GM12891 (cell line): Measurements from ENCODE around the gene USP30.

ENCODE experiments used
- DNase-seq: peaks from one replicate; pipeline ENCODE4 v3.0.0; 2011; ENCODE audit warnings: low spot score; ENCODE audit not compliant: insufficient read length
- FAIRE-seq: peaks from 2 replicates; lab custom pipeline; 2011; peaks lifted over from hg19 to GRCh38; lab: Jason Lieb, UNC
- PAX5 ChIP-seq: IDR thresholded peaks from 2 replicates; pipeline ENCODE4 v1.6.1; 2011; ENCODE audit warnings: low read length, moderate library complexity, mild to moderate bottlenecking; ENCODE audit not compliant: insufficient read depth, severe bottlenecking
- POLR2A ChIP-seq: IDR thresholded peaks from 2 replicates; pipeline ENCODE4 v1.6.1; 2011; ENCODE audit warnings: low read depth, low read length, control low read depth
- POLR2AphosphoS5 ChIP-seq: IDR thresholded peaks from 2 replicates; pipeline ENCODE4 v1.6.1; 2011; ENCODE audit warnings: low read depth, low read length, control low read depth
- POU2F2 ChIP-seq: IDR thresholded peaks from 2 replicates; pipeline ENCODE4 v1.6.1; 2011; ENCODE audit warnings: low read depth, mild to moderate bottlenecking, control low read depth, low read length, moderate library complexity
- SPI1 ChIP-seq: IDR thresholded peaks from 2 replicates; pipeline ENCODE4 v1.6.1; 2011; ENCODE audit warnings: low read depth, low read length, control low read depth
- TAF1 ChIP-seq: IDR thresholded peaks from 2 replicates; pipeline ENCODE4 v1.6.1; 2011; ENCODE audit warnings: low read depth, low read length, control low read depth

Gene USP30

DNA sequence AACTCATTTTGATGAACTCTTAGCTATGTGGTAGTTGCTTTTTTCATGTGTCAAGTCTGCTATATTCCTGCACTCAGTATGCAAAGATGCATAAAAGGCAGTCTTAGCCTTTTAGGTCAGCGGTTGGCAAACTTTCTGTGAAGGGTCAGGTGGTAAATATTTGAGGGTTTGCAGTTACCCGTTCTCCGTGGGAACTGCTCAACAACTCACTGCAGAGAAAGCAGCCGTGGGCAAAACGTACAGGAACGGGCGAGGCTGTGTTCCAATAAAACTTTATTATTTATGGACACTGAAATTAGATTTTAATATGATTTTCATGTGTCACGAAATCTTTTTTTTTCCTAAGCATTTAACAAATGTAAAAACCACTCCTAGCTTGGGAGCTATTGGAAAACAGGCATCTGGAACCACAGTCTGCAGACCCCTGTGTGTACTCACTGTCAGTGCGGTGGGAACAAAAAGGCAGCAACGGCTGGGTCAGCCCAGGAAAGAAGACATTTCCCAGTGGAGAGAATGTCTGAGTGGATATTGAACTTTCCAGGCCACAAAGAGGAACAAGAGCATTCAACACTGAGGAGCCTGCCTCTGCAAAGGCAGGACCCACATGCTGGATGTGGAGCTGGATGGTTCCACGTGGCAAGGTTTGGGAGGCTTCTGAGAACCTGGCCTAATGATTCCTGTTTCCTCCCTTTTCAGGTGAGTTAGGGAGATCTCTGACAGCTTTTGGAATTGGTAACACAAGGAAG lies 60.5 kb downstream of the USP30 start:
- TF ChIP-seq PAX5 (no peak), POLR2A (no peak), POLR2AphosphoS5 (no peak), POU2F2 (no peak), SPI1 (no peak), TAF1 (no peak)
- DNase-seq = no peak
- FAIRE-seq = no peak

- TF ChIP-seq POLR2AphosphoS5 (no peak), TAF1 (no peak), SPI1 (no peak), PAX5 (no peak), POLR2A (no peak), POU2F2 (no peak)
- DNase-seq = no peak
- FAIRE-seq = no peak
These were observed 61.4 kb downstream of the USP30 start for GRCh38 chr12:109113661-109114321.

DNA sequence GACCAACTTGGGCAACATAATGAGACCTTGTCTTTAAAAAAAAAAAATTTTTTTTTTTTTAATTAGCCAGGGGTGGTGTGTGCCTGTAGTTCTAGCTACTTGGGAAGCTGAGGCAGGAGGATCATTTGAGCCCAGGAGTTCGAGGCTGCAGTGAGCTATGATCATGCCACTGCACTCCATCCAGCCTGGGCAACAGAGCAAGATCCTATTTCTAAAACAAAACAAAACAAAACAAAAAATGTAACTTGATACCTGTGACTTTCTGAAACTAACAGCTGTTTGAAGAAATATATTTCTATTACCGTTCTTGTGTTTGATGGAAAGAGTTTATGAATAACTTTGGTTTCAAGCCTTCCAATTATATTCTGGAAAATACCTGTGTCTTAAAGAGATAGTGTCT lies 62.3 kb downstream of the USP30 start:
- TF ChIP-seq POLR2A (no peak), POLR2AphosphoS5 (no peak), TAF1 (no peak), POU2F2 (no peak), PAX5 (no peak), SPI1 (no peak)
- FAIRE-seq (no peak), DNase-seq (no peak)

- no peak for FAIRE-seq
- DNase-seq = no peak
- TF ChIP-seq POU2F2 (no peak), POLR2A (no peak), TAF1 (no peak), POLR2AphosphoS5 (no peak)
These were observed 63.0 kb downstream of the USP30 start for GRCh38 chr12:109115404-109115757.

- no peak for TF ChIP-seq POLR2AphosphoS5
- TF ChIP-seq POLR2A = no peak
- TF ChIP-seq SPI1 = no peak
- no peak for TF ChIP-seq POU2F2
- no peak for TF ChIP-seq TAF1
- no peak for TF ChIP-seq PAX5
- FAIRE-seq (no peak), DNase-seq (no peak)
These were observed 63.6 kb downstream of the USP30 start, which contains the start of gene ACACB for GRCh38 chr12:109115758-109116610. Gene ACACB, plus strand, starts transcription at chr12:109116587. Its CDS starts 22,819 bp downstream, at chr12:109139406.

GRCh38 chr12:109116611-109116949 lies 64.2 kb downstream of the USP30 start:
- TF ChIP-seq PAX5 (no peak), POLR2A (no peak), SPI1 (no peak), POLR2AphosphoS5 (no peak), POU2F2 (no peak), TAF1 (no peak)
- DNase-seq = no peak
- FAIRE-seq = no peak

DNA sequence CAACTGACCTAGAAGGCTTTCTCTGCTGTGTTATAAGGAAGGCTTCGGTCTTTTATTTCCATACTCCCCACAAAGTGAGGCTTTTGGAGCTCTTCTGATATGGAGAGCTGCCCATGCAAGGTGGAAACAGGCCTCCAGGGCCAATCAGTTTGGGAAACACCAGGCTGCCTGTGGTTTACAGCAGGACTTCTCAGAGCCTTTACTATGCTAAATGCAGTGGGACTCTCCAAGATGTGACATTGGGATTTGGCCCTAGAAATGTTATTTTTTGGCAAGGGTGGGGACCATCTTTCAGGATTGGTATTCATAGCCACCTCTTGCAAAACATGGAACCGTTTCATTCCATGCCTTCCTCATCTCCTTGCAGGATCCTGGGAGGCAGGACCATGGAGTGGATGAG lies 67.7 kb downstream of the USP30 start:
- no peak for TF ChIP-seq SPI1
- no peak for TF ChIP-seq POU2F2
- no peak for FAIRE-seq
- no peak for DNase-seq

DNA sequence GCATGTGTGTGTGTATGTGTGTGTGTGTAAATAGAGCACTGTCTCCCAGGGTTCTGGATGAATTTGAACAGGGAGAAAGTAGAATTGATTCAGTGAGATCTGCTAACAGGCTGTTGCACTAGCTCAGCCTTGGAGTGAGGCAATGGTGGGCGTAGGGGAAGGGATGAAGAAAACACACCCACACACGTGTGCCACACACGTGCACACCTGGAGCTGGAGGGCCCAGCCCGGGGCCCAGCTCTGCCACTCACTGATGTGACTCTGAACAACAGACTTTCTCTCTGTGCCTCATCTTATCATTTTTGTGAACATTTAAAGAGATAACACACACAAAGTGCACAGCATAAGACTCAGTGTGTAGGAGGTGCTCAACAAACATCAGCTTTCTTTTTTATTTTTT lies 68.2 kb downstream of the USP30 start:
- FAIRE-seq = no peak
- no peak for DNase-seq
- TF ChIP-seq PAX5 = no peak
- TF ChIP-seq TAF1 = no peak
- TF ChIP-seq POLR2AphosphoS5 = no peak
- TF ChIP-seq SPI1 = no peak
- TF ChIP-seq POLR2A = no peak
- no peak for TF ChIP-seq POU2F2

DNA sequence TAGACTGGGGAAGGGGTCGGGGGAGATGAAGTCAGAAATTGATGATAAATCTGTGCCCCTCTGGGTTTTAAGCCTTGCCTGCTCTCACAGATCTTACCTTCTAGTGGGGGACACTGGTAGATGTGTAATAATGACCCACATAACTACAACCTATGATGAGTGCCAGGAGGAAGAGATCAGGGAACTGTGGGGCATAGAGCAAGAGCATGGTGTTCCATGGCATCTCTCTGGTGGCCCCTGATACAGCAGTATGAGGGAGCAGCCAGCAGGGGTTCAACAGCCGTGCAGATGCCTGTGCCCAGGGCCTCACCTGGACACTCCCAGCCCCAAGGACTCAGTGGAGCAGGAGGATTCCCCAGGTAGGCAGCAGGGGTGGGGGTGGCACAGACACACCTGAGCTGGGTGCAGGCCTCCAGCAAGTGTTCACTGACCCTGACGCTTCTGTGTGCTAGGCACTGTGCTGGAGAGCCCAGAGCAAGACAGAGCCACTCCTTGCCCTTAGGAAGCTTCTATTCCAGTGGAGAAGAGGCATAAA lies 69.0 kb downstream of the USP30 start:
- no peak for TF ChIP-seq POU2F2
- TF ChIP-seq SPI1 = no peak
- DNase-seq (no peak), FAIRE-seq (no peak)
